Lung (tissue), 12 donors: Measurements from ENCODE around the gene MCRIP2. TPM values are rescaled to one million over a fixed set of nuclear protein-coding genes. Genes with fewer than 3 reads are reported as not detected.

ENCODE experiments used
- ATAC-seq: fragments of 200-7000 bp; cut with Tn5 transposase; one replicate; pipeline ENCODE4 v1.9.1; 2020; ENCODE audit warnings: moderate number of reproducible peaks; ENCODE audit not compliant: insufficient read depth, low FRiP score
- DNase-seq, 3 donors: peaks; one replicate each; pipeline ENCODE4 v3.0.0-alpha.2; 2013 to 2017
- H3K27ac ChIP-seq, 2 donors: one replicate each; pipeline ENCODE4 v1.5.1; 2013; ENCODE audit warnings: mild to moderate bottlenecking in 2 of 2, moderate library complexity in 2 of 2, control low read depth in 1 of 2, inconsistent platforms in 1 of 2, low read depth in 1 of 2, low read length in 1 of 2
- H3K27me3 ChIP-seq, 3 donors: one replicate each; pipeline ENCODE4 v1.5.1; 2013; ENCODE audit warnings: low read length in 2 of 3; ENCODE audit not compliant: control insufficient read depth in 3 of 3, insufficient read depth in 3 of 3
- H3K36me3 ChIP-seq, 4 donors: one replicate each; pipeline ENCODE4 v1.5.1; 2013; ENCODE audit warnings: low read length in 4 of 4, mild to moderate bottlenecking in 1 of 4, moderate library complexity in 1 of 4; ENCODE audit not compliant: control insufficient read depth in 4 of 4, insufficient read depth in 4 of 4
- H3K4me1 ChIP-seq, 5 donors: one replicate each; pipeline ENCODE4 v1.5.1; 2013; ENCODE audit warnings: low read length in 5 of 5, mild to moderate bottlenecking in 2 of 5, moderate library complexity in 1 of 5; ENCODE audit not compliant: control insufficient read depth in 5 of 5, insufficient read depth in 5 of 5
- H3K4me3 ChIP-seq: one replicate; pipeline ENCODE4 v1.5.1; 2013; ENCODE audit warnings: mild to moderate bottlenecking, control low read depth, moderate library complexity
- H3K9ac ChIP-seq, 2 donors: one replicate each; pipeline ENCODE4 v1.5.1; 2013; ENCODE audit warnings: low read length in 2 of 2, control low read depth in 1 of 2; ENCODE audit not compliant: insufficient read depth in 1 of 2
- H3K9me3 ChIP-seq, 4 donors: one replicate each; pipeline ENCODE4 v1.5.1; 2013; ENCODE audit warnings: low read length in 3 of 4, mild to moderate bottlenecking in 1 of 4, moderate library complexity in 1 of 4; ENCODE audit not compliant: control insufficient read depth in 4 of 4, insufficient read depth in 3 of 4
- CTCF ChIP-seq: IDR thresholded peaks from 2 replicates; pipeline ENCODE4 v1.5.1; 2012; ENCODE audit warnings: mild to moderate bottlenecking; ENCODE audit errors: control extremely low read depth, extremely low read depth
- WGBS, 2 donors: extraction: QIAGEN DNeasy Blood & Tissue Kit; methylation state at CpG; one replicate each; pipeline ENCODE4 v1.1.7; 2013; 5-methylcytosine and 5-hydroxymethylcytosine counted together
- polyA plus RNA-seq, 2 donors: library from polyadenylated mRNA; stranded (reverse); fragments of 200-250 nt; gene quantifications; one replicate each; pipeline ENCODE4 v1.2.1, GENCODE V29; 2013
- total RNA-seq, 2 donors: library from RNA; depleted of rRNA in 1 of 2; stranded (reverse); fragments of >200 nt in 1 of 2; gene quantifications; one replicate each; pipeline ENCODE4 v1.2.1, GENCODE V29; 2014 to 2021
- donor health status: control.
- donor health status: control.
- donor health status: Bipolar disorder and iron deficiency.
- donor health status: healthy.
- donor health status: DM: yes; HTN: yes; CAD: no.

MCRIP2 gene
- total and polyA plus RNA-seq, 4 donors = 9.1 to 109 (median 53.3) TPM

GRCh38 chr16:648781-649589, 7.4 kb downstream of the MCRIP2 start, which contains the start of gene WDR90:
WDR90 (plus strand) TSS chr16:649365; CDS start chr16:649417, 52 bp downstream.
- DNase-seq = peak; percentile 91 to 94 (median 91)
- peak within 1 kb of the TSS; percentile 83 to 94 for H3K27ac ChIP-seq
- peaks cover 0 to 7% (median 2%) of the 10 kb centered on the region in 4 donors for H3K36me3 ChIP-seq
- H3K9me3 ChIP-seq = no peaks in the 10 kb centered on the region
- H3K27me3 ChIP-seq = no peaks in the 10 kb centered on the region
- peak within 1 kb of the TSS; percentile 72 for H3K4me3 ChIP-seq
- ATAC-seq = peak; percentile 89
- no peak for TF ChIP-seq CTCF
- WGBS, 2 donors = 0 to 1% methylated on average over 70 to 91 of the region's 91 CpGs
- peaks cover 0 to 21% (median 8%) of the 10 kb centered on the region in 5 donors for H3K4me1 ChIP-seq
- H3K9ac ChIP-seq = peak within 1 kb of the TSS; percentile 73 to 78

- no peaks in the 10 kb centered on the region for H3K27me3 ChIP-seq
- no peaks in the 10 kb centered on the region for H3K9me3 ChIP-seq
- peaks cover 0 to 19% (median 8%) of the 10 kb centered on the region in 5 donors for H3K4me1 ChIP-seq
- peak overlapping the region; percentile 83 to 94 for H3K27ac ChIP-seq
- H3K9ac ChIP-seq = no peak overlapping the region
- H3K36me3 ChIP-seq = peaks cover 0 to 7% (median 2%) of the 10 kb centered on the region in 4 donors
- peak overlapping the region; percentile 72 for H3K4me3 ChIP-seq
- 1 to 3% methylated on average over 38 to 44 of the region's 44 CpGs for WGBS, 2 donors
- ATAC-seq = no peak
- DNase-seq = no peak
- TF ChIP-seq CTCF = no peak
These were observed 8.0 kb downstream of the MCRIP2 start for GRCh38 chr16:649631-650030.

GRCh38 chr16:651844-652243, 10.2 kb downstream of the MCRIP2 start:
- DNase-seq = no peak
- Histone ChIP-seq H3K36me3 (peaks cover 0 to 17% (median 3%) of the 10 kb centered on the region in 4 donors), H3K27ac (no peak overlapping the region), H3K9ac (no peak overlapping the region), H3K27me3 (no peaks in the 10 kb centered on the region), H3K4me1 (peaks cover 0 to 19% (median 8%) of the 10 kb centered on the region in 5 donors), H3K9me3 (no peaks in the 10 kb centered on the region), H3K4me3 (no peak overlapping the region)
- WGBS, 2 donors = 93% methylated on average over 22 of the region's 22 CpGs
- TF ChIP-seq CTCF = no peak
- ATAC-seq = no peak
